ENCODE measurements around the gene DMPK. TPM values are rescaled to one million over a fixed set of nuclear protein-coding genes. Genes with fewer than 3 reads are reported as not detected.
A peak's percentile ranks its signal among the peaks of the same experiment; 100 is the strongest.

Gene DMPK
- total and polyA plus RNA-seq, 9 of the 15 experiments (the other 6 are each of a cell fraction or from before 2014, with no cell fraction given) = 0.24 to 31.3 (median 7.3) TPM

- TF ChIP-seq FOXM1 (IDR thresholded peaks at IDR 0.05; ENCODE audit: low read depth) = no peak
- TF ChIP-seq FOXM1 (CRISPR knock-in tag; IDR thresholded peaks at IDR 0.05; ENCODE audit: low read depth) = no peak
- TF ChIP-seq ZNF512 (tag; IDR thresholded peaks at IDR 0.05) = no peak
- peak; percentile 69; the same call in 1 of the 2 replicates for TF ChIP-seq ARID4B (CRISPR knock-in tag; IDR thresholded peaks at IDR 0.05)
- TF ChIP-seq ELF4 (CRISPR knock-in tag; IDR thresholded peaks at IDR 0.05) = peak; percentile 40; the same call in 1 of the 2 replicates
- TF ChIP-seq NR0B1 (IDR thresholded peaks at IDR 0.05; ENCODE audit: partially characterized antibody) = no peak
- no peak for TF ChIP-seq ZNF121 (CRISPR knock-in tag; conservative IDR thresholded peaks at IDR 0.05)
- no peak; the same call in 1 of the 2 replicates for TF ChIP-seq ZNF644 (tag; IDR thresholded peaks at IDR 0.05; ENCODE audit: low read depth)
- TF ChIP-seq ZNF384 (IDR thresholded peaks at IDR 0.05; ENCODE audit: low read depth, low read length) = no peak; the same call in 1 of the 2 replicates
- TF ChIP-seq KHSRP (IDR thresholded peaks at IDR 0.05) = no peak
- no peak for TF ChIP-seq HDGF (IDR thresholded peaks at IDR 0.05)
- peak in 1 of 2 experiments; percentile 38 for TF ChIP-seq E2F6 (IDR thresholded peaks at IDR 0.05; ENCODE audit: borderline replicate concordance in 1 of 2, extremely low read depth in 1 of 2, insufficient read depth in 1 of 2, insufficient read length in 1 of 2, low read depth in 1 of 2, low read length in 1 of 2, poor library complexity in 1 of 2, severe bottlenecking in 1 of 2)
- TF ChIP-seq EGR1 (conservative IDR thresholded peaks at IDR 0.05) = peak; percentile 43
- TF ChIP-seq ZNF324 (CRISPR knock-in tag; IDR thresholded peaks at IDR 0.05) = no peak
- TF ChIP-seq STAT6 (CRISPR knock-in tag; IDR thresholded peaks at IDR 0.05) = no peak
Measured at GRCh38 chr19:45730368-45731288, 51.7 kb downstream of the DMPK start, which contains the start of gene FBXO46 (continued).

Measured in K562 (cell line).